Measurements from ENCODE around the gene CEP128.

CEP128 gene

DNA sequence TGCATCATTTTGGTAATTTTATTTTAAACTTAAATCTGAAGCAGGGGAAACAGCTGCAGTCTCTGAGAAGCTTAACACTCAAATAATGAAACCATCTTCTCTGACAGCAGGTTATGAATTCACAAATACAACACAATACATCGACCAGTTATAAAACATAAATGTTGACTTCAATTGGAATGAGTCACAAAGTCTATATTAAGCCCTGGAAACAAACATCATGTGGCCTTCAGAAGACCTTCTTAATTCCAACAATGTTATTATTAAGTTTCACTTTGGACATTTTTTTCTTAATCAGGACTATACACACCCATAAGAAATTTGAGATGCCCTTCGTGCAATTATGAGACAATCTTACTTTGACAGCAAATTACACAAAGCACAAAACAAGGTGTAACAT lies 68.9 kb downstream of the CEP128 start:
- no peak for DNase-seq

DNA sequence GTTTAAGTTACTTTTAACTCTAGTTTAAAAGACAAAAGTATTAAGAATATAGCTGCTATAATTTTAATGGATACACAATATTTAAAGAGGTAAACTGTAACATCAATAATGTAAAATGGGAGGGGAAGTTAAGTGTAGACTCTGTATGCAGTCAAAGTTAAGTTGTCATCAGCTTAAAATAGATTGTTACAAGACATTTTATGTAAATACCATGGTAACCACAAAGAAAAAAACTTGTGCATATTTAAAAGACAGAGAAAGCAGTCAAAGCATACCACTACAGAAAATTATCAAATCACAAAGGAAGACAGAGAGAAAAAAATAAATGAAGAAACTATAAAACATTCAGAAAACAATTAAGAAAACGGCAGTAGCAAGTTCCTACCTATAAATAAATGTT lies 73.3 kb downstream of the CEP128 start:
- DNase-seq: no peak

DNA sequence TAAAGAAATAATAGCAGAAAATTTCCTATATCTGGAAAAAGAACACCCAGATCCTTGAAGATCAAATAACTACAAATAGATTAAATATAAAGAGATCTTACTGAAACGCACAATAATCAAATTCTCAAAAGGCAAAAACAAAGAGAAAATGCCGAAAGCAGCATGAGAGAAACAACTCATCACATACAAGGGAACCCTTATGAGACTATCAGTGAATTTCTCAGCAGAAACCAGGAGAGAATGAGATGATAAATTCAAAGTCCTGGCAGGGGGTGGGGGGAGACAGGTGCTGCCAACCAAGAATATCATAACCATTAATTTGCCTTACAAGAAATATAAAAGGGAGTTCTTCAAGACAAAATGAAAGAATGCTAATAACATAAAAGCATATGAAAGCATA lies 73.7 kb downstream of the CEP128 start:
- DNase-seq: no peak

DNA sequence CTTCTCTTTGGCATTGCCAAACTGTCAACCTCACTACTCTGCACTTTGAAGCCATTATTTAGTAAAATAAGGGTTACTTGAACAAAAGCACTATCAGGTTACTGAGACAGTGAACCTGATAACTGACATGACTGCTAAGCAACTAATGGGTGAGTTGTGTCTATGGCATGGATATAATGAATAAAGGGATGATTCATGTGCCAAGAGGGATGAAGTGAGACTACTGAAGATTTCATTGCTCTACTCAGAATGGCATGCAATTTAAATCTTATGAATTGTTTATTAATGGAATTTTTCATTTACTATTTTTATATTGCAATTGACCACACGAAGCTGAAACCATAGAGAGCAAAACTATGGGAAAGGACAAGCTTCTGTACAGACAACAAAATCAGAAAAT lies 74.4 kb downstream of the CEP128 start:
- DNase-seq: no peak

DNA sequence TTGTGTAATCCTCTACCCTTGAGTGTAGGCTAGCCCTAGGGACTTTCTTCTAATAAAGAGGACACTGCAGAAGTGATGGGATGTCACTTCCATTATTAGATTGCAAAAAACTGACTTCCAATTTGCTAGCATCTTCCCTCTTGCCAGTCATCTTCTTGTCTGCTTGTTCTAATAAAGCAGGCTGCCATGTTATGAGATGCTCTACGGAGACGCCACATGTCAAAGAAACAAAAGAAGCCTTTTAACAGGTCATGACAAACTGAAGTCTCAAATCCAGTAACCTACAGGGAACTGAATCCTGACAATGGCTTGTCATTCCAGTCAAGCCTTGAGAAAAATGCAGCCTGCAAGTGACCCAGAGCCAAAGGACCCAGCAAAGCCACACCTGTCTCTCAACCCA lies 76.0 kb downstream of the CEP128 start:
- DNase-seq: no peak

DNA sequence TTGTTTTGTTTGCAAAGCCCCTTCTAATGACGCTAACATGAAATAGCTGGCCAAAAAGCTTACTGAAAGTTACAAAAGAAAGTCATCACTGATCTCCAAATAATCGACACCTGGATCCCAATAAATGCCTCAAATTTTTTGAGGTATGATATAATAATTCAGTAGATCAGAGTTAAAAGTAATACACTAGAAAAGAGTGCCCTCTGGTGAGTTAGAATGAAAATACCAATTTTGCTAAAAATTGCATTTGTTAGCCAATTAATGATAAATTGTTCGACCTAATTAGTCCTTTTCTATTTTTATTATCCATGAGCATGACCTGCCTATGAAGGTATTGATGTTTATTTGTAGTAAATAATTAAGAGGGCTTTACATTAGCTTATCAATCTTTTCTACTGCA lies 78.6 kb downstream of the CEP128 start:
- DNase-seq: no peak

DNA sequence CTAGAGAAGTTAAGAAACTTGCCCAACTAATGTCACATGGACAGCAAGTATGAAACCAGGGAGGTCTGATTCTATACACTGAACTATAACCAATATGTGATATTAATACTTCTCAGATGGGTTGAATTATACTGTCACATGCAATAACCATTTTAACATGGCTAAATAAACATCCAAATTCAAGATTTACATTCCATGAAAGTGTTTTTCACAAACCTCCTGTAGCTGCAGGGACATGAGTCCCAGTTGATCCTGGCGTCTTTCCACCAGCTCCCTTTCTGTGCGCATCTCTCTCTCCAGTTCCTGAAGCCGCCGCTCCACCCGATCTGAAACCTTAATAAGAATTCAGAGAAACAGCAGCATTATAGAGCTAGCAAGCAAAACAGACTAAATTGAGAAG lies 79.0 kb downstream of the CEP128 start:
- no peak for DNase-seq

DNA sequence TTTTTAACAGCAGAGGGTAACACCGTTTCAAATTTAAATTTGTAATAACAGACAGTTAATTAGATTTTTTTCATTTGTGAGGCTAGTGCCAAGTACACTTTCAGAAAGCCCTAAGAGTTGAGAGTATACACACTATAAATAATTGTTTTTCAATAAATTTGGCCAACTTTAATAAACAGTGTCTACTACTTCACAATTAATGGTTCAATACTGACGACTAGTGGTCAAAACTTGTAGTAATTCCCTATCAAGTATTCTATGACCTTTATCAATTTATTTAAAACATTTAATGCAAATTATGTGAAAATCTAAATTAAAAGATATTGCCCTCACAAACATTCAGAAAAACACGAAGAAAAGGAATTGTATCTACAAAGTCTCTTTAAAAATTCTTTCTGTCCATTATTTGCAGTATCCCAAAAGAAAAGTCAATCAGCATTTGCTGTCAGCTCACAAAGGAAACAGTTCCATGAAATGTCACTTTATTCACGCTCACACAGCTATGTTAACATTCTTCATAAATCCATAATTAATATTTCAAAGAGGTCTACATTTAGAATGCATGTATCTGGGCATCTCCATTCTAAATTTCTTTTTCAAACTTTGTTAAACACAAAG lies 91.2 kb downstream of the CEP128 start:
- DNase-seq: no peak

DNA sequence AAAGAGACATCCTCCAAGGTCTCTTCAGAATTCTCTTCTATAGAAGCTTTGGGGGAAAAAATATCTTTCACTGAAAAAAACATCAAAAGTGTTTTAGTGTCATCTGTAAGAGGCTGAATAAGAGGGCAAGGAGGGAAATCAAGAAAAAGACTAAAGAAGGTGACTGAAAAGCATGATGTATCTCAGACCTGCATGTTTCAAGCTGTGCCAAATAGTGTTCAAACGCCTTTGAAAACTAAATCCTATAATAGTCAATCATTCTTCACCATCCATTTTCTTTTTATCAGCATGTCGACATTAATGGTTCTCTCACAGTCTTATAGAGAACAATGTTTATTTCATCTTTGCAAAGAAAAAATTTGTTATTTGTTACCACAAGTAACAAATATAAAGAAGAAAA lies 94.5 kb downstream of the CEP128 start:
- DNase-seq: no peak

DNA sequence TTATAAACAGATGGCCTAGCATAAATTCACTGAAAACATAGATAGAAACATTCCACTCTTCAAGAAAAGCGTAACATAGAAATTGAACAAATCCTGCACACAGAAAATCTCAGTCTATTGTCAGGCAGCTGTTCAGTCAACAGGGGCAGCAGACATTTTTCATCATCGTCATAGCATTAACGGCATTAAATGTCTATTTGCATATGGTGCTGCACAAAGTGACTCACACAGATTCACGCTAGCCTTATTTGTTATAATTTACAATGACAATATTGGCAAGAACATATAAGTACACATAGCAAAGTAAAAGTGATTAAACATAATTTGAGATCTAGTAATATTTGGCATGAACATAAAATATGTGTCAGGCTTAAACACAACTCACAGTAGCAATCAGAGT lies 95.7 kb downstream of the CEP128 start:
- no peak for DNase-seq

DNA sequence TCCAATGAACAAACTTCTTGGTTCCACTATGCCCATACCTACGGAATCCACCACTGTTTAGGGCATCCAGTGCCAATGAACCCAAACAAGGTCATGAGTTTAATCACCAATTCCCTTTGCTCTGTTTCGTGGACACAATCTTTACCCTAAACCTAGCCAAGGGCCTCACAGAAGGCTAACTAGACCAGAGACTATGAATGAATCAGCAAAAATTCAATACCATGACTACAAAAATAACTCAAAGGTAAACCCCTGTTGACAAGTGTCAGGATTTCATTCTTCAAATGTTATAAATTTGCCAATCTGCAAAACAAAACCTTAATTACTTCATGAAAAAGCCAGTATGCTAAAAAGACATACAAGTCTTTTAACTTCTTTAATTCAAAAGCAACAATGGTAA lies 96.7 kb downstream of the CEP128 start:
- DNase-seq: no peak

DNA sequence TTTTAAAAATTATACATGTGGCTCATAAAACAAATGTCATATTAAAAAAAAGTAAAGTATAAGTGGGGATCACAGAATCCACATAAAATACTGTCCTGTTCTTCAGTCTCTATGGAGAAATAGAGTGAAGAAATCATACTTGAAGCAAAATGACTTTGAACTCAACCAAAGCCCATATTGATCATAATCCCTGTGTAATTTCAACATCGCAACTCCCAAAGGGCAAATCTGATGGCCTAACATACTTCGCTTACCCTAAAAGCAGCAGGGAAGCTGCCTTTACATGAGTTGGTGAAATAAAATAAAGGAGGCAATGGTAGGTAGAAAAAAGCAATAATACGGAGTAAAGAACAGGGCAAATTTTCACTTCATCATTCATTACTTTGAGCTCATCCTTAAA lies 101.8 kb downstream of the CEP128 start:
- DNase-seq: no peak

DNA sequence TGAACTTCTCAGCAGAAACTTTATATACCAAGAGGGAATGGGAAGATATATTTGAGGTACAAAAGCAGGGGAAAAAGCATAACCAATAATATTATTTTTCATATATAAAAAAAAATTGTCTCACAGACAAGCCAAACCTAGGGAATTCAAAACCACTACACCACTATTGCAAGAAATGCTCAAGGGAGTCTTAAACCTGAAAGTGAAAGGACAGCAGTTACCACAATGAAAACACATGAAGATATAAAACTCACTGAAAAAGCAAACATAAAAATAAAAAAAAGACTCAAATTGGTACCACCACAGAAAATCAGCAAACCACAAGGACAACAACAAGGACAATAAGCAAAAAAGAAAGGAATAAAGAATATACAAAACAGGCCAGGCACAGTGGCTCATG lies 131.9 kb downstream of the CEP128 start:
- no peak for DNase-seq

DNA sequence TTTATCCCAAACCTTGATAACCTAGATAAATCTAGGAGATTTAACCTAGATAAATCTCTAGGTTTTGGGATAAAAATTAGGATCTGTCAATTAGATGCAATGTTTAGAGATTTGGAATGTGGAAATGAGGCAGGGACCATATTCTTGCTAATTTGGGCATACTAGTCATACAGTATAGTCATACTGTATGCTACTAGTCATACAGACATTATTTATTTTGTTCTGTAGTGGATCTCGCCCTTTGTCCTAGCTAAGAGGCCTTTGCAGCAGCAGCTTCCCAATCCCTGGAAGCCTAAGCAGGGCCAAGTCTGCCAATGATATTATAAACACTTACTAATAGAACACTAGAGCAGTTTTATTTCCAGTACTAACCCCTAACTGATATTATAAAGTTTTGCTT lies 136.4 kb downstream of the CEP128 start:
- DNase-seq: no peak

DNA sequence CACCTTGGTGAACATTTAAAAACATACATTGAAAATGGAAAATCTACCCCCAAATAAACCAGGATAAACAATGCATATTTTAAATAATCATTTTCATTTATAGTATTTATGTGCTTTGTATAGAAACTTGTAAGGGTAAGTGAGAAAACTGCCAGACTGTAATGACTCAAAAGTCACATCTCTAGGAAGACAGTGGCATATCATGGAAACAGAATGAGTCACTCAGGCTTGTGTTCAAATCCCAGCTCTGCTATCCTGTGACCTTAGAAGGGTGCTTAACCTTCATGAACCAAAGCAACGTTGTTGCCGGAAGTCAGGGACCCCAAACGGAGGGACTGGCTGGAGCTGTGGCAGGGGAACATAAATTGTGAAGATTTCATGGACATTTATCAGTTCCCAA lies 142.7 kb downstream of the CEP128 start:
- DNase-seq: no peak

DNA sequence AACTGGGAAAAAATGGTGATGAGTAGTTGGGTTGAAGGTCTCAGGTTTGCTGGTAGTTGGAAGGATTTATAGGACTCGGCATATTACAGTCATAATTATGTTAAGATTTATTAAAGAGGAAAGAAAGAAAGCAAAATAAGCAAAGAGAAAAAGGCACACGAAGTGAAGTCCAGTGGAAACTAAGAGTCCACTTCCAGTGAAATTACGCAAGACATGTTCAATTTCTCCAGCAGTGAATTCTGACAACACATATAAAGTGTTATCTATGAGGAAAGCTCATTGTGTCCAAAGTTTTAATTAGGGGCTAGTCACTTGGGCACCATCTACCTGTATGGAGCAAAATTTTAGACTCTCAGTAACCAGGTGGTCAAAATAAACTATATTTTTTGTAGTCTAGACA lies 143.3 kb downstream of the CEP128 start:
- DNase-seq: no peak

DNA sequence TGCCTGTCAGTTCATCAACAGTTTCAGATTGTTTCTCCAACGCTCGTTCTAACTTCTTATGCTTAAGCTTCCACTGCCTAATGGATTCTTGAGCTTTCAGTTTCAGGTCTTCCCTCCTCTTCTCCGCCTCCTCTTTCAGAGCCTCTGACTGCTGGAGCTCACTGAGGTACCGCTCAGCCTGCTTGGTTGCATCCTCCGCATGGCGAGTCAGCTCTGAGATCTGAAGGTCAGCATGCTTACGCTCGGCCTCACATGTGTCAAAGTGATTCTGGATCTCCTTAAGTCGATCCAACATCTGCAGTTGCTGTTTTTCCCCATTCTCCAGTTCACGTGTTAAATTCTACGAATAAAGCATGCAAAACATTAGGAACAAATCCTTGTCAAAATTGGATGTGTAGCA lies 148.8 kb downstream of the CEP128 start:
- DNase-seq: no peak

DNA sequence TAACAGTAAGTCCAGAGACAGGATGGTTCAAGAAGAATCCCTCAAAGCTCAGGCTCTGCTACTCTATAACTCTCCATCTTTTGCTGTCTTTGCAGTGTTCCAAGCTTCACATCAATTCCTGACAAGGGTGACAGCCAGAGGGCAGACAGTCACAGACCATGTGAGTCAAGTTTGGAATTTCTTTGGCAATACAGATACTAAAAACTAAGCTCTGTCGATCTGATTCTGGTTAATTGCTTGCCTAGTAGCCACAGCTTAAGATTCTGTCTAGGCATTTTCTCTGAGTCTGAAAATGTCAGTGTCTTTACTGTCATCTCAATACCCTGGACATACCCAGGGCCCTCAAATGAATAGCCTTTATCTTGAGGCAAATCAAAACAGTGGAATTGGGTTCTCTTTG lies 153.7 kb downstream of the CEP128 start:
- DNase-seq: no peak

DNA sequence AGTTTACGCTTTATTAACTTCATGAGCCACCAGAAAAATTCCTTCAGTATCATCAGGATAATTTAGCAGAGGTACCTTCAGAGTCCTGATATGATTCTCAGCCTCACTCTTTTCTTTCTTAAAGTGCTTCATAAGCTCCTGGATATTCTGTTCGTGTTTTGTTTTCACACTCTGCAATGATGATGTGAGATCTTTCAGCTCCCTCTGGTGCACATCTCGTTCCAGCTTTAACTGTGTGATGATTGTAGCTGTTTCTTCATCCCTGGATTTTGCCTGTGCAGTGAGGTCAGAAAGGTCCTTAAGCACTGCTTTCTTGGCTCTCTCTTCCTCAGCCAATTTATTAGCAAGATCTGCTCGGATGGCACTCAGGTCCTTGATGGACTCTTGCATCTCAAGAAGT lies 156.7 kb downstream of the CEP128 start:
- DNase-seq: no peak

DNA sequence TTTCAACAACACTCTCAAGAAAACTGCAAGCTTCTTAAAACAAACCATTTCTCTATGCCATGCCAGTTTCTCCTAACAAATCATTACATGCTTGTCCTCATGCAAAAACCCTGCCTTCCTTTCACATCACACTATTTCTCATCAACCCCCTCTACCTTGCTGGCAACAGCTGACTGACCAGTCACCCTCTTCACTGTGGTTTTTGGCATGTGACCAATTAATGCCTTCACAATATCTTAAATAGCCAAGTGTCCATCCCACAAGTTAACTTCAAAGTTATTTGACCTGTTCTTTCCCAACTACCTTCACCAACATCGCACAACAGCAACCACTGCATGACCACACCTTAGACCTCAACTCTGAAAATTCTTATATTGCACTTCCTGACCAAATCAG lies 159.6 kb downstream of the CEP128 start:
- no peak for DNase-seq

DNA sequence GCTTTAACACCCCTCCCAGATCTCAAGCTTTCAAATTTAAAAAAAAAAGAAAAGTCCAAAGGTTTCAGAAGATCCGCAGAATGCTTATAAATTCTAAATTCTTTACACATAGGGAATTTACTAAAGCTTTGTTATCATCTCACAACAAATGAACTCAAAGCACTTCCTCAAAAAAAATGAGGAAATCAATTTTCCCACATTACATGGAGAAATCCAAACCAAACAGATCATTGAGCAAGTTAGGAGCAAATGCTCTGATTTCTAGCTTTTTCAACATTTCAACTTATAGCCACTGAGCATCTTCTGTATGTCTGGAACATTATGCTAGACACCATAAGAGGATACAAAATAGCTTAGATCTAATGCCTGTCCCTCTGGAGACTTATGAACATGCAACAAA lies 161.0 kb downstream of the CEP128 start:
- DNase-seq: no peak

DNA sequence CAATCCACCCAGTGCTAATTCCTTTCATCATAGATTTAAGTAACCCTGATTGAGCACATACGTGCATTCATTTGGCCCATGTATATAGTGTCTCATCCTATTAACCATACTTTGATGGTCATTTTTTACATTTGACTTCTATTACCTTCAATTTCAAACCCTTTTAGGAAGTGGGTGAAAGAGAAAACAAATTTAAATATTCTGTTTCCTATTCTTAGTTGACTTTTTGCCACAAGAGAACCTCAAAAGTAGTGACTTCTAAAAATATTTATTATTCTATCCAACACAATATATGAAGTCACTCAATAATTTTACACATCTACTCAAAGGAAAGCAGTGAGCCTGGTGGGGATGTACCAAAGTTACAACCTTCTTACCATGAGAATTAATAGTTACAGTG lies 164.9 kb downstream of the CEP128 start:
- DNase-seq: no peak

DNA sequence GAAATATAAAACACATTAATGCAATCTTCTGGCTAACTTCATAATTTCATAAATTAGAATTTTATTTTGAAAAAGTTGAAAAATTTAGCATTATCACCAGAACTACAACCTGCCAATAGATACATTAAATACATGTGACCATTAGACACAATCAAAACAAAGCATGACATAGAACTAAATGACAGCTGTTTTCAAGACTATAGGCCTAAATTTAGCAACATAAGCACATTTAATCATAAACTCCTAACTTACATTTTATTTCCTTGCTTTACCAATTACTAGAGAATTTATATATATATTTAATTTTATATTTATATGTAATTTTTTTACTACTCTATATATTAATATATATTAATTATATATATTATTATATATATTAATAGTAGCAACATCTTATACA lies 165.4 kb downstream of the CEP128 start:
- no peak for DNase-seq

DNA sequence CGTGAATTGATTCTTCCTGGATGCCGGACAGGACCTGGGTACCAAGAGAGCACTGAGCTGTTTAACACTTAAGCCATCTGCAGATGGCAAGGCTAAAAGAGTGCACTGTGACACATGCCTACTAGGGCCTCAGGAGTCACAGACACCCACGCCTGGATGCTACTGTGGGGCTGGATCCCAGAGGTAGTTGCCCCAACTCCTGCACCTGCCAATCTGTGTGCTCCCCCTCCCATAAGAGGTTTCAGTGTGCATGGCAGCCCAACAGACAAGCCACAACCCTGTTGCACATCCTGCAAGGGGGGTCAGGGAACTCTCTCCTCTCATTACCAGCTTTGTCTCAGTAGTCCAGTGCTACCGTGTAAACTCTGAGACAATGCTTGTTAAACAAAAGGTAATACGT lies 169.0 kb downstream of the CEP128 start:
- DNase-seq: no peak

DNA sequence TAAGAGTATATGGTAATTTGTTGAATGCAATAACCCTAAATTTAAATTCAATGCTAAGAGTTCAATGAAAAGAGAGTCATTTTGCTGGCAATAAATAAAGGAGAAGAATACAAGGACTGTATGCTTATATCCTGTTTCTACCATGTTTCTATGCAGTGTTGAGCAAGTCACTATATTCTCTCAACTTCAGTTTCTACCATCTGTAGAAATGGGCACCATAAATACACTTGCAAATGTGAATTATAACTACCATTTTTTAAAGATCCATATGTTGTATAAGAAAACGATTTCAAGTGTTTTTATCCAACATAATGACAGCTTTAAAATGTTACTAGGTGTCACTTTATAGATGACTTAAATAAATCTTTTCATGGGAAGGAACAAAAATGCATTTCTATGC lies 170.3 kb downstream of the CEP128 start:
- DNase-seq: no peak
